Measurements from ENCODE around the gene TBC1D24. TPM values are rescaled to one million over a fixed set of nuclear protein-coding genes. Genes with fewer than 3 reads are reported as not detected.

Gene TBC1D24
- total RNA-seq, 4 donors from 2014 or later, result 8.3 to 19.3 (median 11.6) TPM

DNA sequence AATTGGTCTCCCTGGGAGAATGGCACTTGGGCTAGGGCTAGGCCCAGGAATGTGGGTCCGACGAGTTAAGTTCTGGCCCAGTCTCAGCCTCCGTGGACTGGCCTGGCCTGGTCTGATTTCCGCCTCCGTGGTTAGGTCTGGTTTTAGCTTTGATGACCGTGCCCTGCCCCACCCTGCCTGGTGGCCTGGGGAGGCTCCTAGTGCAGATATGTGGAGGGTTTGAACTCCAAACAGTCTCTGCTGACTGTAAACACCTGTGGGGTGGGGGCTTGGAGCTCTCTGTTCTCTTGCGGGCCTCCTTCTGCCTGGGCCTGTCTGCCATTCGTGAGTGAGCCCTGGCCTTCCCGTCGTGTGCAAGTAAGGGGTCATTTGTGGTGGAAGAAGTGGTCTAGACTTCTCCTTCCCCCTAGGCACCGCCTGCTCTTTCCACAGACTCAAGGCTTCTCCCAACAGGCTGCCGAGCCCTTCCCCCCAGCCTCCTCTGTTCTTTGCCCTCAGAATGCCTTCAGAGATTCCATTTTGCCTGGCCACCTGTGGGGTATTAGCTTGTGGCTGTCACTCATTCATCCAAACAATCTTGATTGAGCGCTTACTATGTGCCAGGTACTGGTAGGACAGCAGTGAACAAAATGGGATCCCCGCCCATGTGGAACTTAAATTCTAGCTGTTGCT lies 40.4 kb downstream of the TBC1D24 start:
- in situ Hi-C loops (cut with MboI; ENCODE audit: low pct_ligation_motif_present in 1 of 4, low pct_unique_long_range_greater_than_20kb in 1 of 4, low sequenced_read_pairs in 3 of 4), result no loop called here
- Histone ChIP-seq H3K36me3 (no peaks in the 10 kb centered on the region), H3K27me3 (no peaks in the 10 kb centered on the region), H3K4me3 (peak overlapping the region; percentile 85 to 99 (median 88)), H3K9me3 (no peaks in the 10 kb centered on the region), H3K4me1 (peaks cover 44 to 66% (median 57%) of the 10 kb centered on the region in 4 donors), H3K27ac (peak overlapping the region; percentile 96 to 99 (median 98))
- intact Hi-C loops (cut with DNase I; ENCODE audit: low total_unique reads), result no loop called here
- DNase-seq, result no peak
- no peak for TF ChIP-seq EP300 (IDR thresholded peaks at IDR 0.05; ENCODE audit: low read depth)
- peak; percentile 3 for TF ChIP-seq POLR2A (IDR thresholded peaks at IDR 0.05)
- peak in 1 of 3 donors; percentile 25 for TF ChIP-seq POLR2AphosphoS5 (IDR thresholded peaks at IDR 0.05)
- TF ChIP-seq, protein P1, sequence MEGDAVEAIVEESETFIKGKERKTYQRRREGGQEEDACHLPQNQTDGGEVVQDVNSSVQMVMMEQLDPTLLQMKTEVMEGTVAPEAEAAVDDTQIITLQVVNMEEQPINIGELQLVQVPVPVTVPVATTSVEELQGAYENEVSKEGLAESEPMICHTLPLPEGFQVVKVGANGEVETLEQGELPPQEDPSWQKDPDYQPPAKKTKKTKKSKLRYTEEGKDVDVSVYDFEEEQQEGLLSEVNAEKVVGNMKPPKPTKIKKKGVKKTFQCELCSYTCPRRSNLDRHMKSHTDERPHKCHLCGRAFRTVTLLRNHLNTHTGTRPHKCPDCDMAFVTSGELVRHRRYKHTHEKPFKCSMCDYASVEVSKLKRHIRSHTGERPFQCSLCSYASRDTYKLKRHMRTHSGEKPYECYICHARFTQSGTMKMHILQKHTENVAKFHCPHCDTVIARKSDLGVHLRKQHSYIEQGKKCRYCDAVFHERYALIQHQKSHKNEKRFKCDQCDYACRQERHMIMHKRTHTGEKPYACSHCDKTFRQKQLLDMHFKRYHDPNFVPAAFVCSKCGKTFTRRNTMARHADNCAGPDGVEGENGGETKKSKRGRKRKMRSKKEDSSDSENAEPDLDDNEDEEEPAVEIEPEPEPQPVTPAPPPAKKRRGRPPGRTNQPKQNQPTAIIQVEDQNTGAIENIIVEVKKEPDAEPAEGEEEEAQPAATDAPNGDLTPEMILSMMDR (IDR thresholded peaks at IDR 0.05), result no peak
- 16 to 50% methylated on average over 3 to 14 of the region's 14 CpGs for WGBS, 2 donors (ENCODE audit: low coverage in 1 of 2)

- in situ Hi-C loops (cut with MboI; ENCODE audit: low pct_ligation_motif_present in 1 of 4, low pct_unique_long_range_greater_than_20kb in 1 of 4, low sequenced_read_pairs in 3 of 4) (no loop called here), intact Hi-C loops (cut with DNase I; ENCODE audit: low total_unique reads) (no loop called here)
- 53 to 61% methylated on average over 5 to 11 of the region's 11 CpGs for WGBS, 2 donors (ENCODE audit: low coverage in 1 of 2)
- TF ChIP-seq, protein P1 (IDR thresholded peaks at IDR 0.05), result peak in 1 of 5 experiments; percentile 15
- no peak for TF ChIP-seq POLR2AphosphoS5 (IDR thresholded peaks at IDR 0.05)
- Histone ChIP-seq H3K4me3 (peak overlapping the region in 1 of 4 donors; percentile 85), H3K27me3 (no peaks in the 10 kb centered on the region), H3K36me3 (no peaks in the 10 kb centered on the region), H3K9me3 (no peaks in the 10 kb centered on the region), H3K4me1 (peaks cover 51 to 70% (median 65%) of the 10 kb centered on the region in 4 donors), H3K27ac (peak overlapping the region; percentile 96 to 99 (median 98))
- DNase-seq, result no peak
Measured at GRCh38 chr16:2516391-2517240, 41.7 kb downstream of the TBC1D24 start.

GRCh38 chr16:2517954-2518605 lies 43.2 kb downstream of the TBC1D24 start:
- Histone ChIP-seq H3K36me3 (no peaks in the 10 kb centered on the region), H3K4me1 (peaks cover 46 to 64% (median 63%) of the 10 kb centered on the region in 4 donors), H3K4me3 (no peak overlapping the region), H3K27me3 (no peaks in the 10 kb centered on the region), H3K9me3 (no peaks in the 10 kb centered on the region), H3K27ac (peak overlapping the region; percentile 96 to 99 (median 98))
- WGBS, 2 donors (ENCODE audit: low coverage in 1 of 2), result 71 to 78% methylated on average over 6 to 12 of the region's 12 CpGs
- DNase-seq, result no peak
- in situ Hi-C loops (cut with MboI; ENCODE audit: low pct_ligation_motif_present in 1 of 4, low pct_unique_long_range_greater_than_20kb in 1 of 4, low sequenced_read_pairs in 3 of 4), result no loop called here
- intact Hi-C loops (cut with DNase I; ENCODE audit: low total_unique reads), result no loop called here
- TF ChIP-seq POLR2AphosphoS5 (IDR thresholded peaks at IDR 0.05), result no peak
- TF ChIP-seq EP300 (IDR thresholded peaks at IDR 0.05; ENCODE audit: low read depth), result no peak
- TF ChIP-seq POLR2A (IDR thresholded peaks at IDR 0.05), result no peak
- TF ChIP-seq, protein P1 (IDR thresholded peaks at IDR 0.05), result no peak
